Body of pancreas (tissue), 4 donors: ENCODE results near the gene RALGPS2. TPM values are rescaled to one million over a fixed set of nuclear protein-coding genes. Genes with fewer than 3 reads are reported as not detected.

ENCODE experiments used
- ATAC-seq: fragments of 150-250 bp; one replicate; pipeline ENCODE4 v1.9.1; 2016
- DNase-seq, 4 donors: peaks; one replicate each; pipeline ENCODE4 v3.0.0-alpha.2; 2019
- H3K27ac ChIP-seq, 4 donors: fragments of 200-600 bp; sonication (generic); 1 replicate in 3 of 4; 2 replicates in 1 of 4; pipeline versions ENCODE4 v1.5.1 to v1.6.1; 2016 to 2019; ENCODE audit warnings: mild to moderate bottlenecking in 1 of 4, mixed read lengths in 1 of 4, moderate library complexity in 1 of 4
- H3K27me3 ChIP-seq, 2 donors: fragments of 200-600 bp; sonication (generic); one replicate each; pipeline ENCODE4 v1.6.0; 2016; ENCODE audit warnings: mild to moderate bottlenecking in 1 of 2
- H3K36me3 ChIP-seq, 2 donors: fragments of 200-600 bp; sonication (generic); replicated peaks in 1 of 2; 2 replicates each; pipeline ENCODE4 v1.5.1; 2016; ENCODE audit warnings: low read depth in 2 of 2; ENCODE audit not compliant: insufficient read depth in 1 of 2
- H3K4me1 ChIP-seq: fragments of 200-600 bp; sonication (generic); one replicate; pipeline ENCODE4 v1.6.0; 2016
- H3K4me3 ChIP-seq, 2 donors: fragments of 200-600 bp; sonication (generic); 1 replicate in 1 of 2; 2 replicates in 1 of 2; pipeline ENCODE4 v1.5.1; 2016 to 2019
- H3K9me3 ChIP-seq, 3 donors: fragments of 200-600 bp; sonication (generic); 1 replicate in 2 of 3; 2 replicates in 1 of 3; pipeline ENCODE4 v1.5.1; 2016
- CTCF ChIP-seq, 7 experiments: fragments of 450-650 bp in 4 of 7; fragments of 200-600 bp in 3 of 7; sonication (generic) in 3 of 7; IDR thresholded peaks; one replicate each; pipeline ENCODE4 v1.5.1; 2016 to 2019; ENCODE audit warnings: antibody characterized with exemption in 7 of 7
- POLR2A ChIP-seq, 3 donors: fragments of 450-650 bp; IDR thresholded peaks; one replicate each; pipeline ENCODE4 v1.6.1; 2016; ENCODE audit warnings: antibody characterized with exemption in 3 of 3, mild to moderate bottlenecking in 2 of 3
- WGBS, 2 donors: methylation state at CpG; one replicate each; pipeline ENCODE4 v1.1.5; 2017; 5-methylcytosine and 5-hydroxymethylcytosine counted together
- intact Hi-C: fragments of 100-400 bp; cut with DNase I; formaldehyde crosslinking; loops from one replicate; pipeline ENCODE4 v1.15.1; 2023
- total RNA-seq, 2 donors: library from RNA; depleted of rRNA; stranded (reverse); fragments of >200 nt; gene quantifications; one replicate each; pipeline ENCODE4 v1.1.0, GENCODE V29; 2016

The RALGPS2 gene
- total RNA-seq, 2 donors from 2014 or later = 9.1 to 10.9 TPM

DNA sequence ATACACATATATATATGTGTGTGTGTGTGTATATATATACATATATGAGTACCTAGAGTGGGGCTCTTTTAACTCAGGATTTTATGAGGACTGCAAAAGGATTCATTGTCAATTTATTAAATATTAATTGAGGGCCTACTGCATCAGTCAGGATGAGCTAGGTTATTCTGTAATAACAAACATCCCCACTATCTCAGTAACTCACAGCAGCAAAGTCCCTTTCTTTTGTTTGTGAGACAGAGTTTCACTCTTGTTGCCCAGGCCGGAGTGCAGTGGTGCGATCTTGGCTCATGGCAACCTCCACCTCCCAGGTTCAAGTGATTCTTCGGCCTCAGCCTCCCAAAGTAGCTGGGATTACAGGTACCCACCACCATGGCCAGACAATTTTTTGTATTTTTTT, 236.8 kb downstream of the RALGPS2 start:
- Histone ChIP-seq H3K4me3 (no peak overlapping the region), H3K27ac (no peak overlapping the region), H3K27me3 (no peaks in the 10 kb centered on the region), H3K36me3 (no peaks in the 10 kb centered on the region), H3K9me3 (no peaks in the 10 kb centered on the region), H3K4me1 (no peaks in the 10 kb centered on the region)
- 89 to 100% methylated on average over 3 of the region's 3 CpGs for WGBS, 2 donors
- DNase-seq (no peak), ATAC-seq (no peak)
- intact Hi-C loops = no loop called here
- TF ChIP-seq CTCF (IDR thresholded peaks at IDR 0.05) = no peak
- no peak for TF ChIP-seq POLR2A (IDR thresholded peaks at IDR 0.05)

GRCh38 chr1:178962853-178963711, 238.0 kb downstream of the RALGPS2 start:
- DNase-seq (no peak), ATAC-seq (no peak)
- H3K9me3 ChIP-seq = no peaks in the 10 kb centered on the region
- H3K27me3 ChIP-seq = no peaks in the 10 kb centered on the region
- WGBS, 2 donors = 77 to 82% methylated on average over 10 of the region's 10 CpGs
- H3K27ac ChIP-seq = no peak overlapping the region
- intact Hi-C loops = no loop called here
- H3K4me3 ChIP-seq = no peak overlapping the region
- TF ChIP-seq POLR2A (IDR thresholded peaks at IDR 0.05) = no peak
- TF ChIP-seq CTCF (IDR thresholded peaks at IDR 0.05) = no peak
- no peaks in the 10 kb centered on the region for H3K36me3 ChIP-seq
- no peaks in the 10 kb centered on the region for H3K4me1 ChIP-seq

DNA sequence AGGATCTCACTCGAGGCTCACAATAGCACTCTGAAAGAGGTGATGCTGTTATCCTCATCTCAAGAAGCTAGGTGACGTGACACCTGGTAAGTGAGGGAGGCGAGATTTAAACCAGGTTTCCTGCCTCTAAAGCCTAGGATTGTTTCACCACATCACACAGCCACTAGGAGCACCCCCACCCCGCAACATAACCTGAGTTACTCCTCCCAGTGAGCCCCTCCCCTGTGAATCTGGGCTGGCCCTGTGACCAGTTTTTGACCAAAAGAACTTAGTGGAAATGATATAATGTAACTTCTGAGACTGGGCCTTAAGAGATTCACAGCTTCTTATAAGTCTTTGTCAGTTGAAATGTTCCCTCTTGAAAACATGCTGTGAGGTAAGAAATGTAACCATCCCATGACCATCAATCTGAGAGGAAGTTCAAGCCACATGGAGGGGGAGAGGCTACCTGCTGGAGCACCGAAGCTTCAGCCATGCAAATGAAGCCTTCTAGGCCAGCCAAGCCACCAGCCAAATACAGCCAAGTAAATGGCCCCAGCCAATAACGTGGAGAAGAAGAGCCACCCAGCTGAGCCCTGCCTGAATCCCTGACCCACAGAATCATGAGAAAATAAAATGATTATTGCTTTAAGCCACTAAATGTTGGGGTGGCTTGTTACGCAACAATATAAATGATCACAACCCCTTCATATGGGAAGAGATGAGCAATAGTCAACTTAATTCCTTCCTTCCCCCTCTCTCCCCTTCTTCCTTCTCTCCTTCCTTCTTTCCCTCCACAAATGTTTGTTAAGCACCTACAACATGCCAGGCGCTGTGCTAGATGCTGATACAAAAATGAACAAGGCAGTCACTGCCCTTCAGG, 239.7 kb downstream of the RALGPS2 start:
- WGBS, 2 donors = 88 to 89% methylated on average over 8 of the region's 8 CpGs

GRCh38 chr1:178966312-178966711, 241.3 kb downstream of the RALGPS2 start:
- ATAC-seq = no peak
- Histone ChIP-seq H3K36me3 (no peaks in the 10 kb centered on the region), H3K9me3 (no peaks in the 10 kb centered on the region), H3K4me1 (peaks cover 11% of the 10 kb centered on the region), H3K27me3 (no peaks in the 10 kb centered on the region), H3K4me3 (no peak overlapping the region), H3K27ac (no peak overlapping the region)
- DNase-seq = no peak
- intact Hi-C loops = no loop called here
- TF ChIP-seq CTCF (IDR thresholded peaks at IDR 0.05) (no peak), POLR2A (IDR thresholded peaks at IDR 0.05) (no peak)

More for the DNA sequence above, 239.7 kb downstream of the RALGPS2 start:
- Histone ChIP-seq H3K27ac (no peak overlapping the region), H3K4me3 (no peak overlapping the region), H3K4me1 (peaks cover 1% of the 10 kb centered on the region), H3K9me3 (no peaks in the 10 kb centered on the region), H3K36me3 (no peaks in the 10 kb centered on the region), H3K27me3 (no peaks in the 10 kb centered on the region)
- DNase-seq = no peak
- intact Hi-C loops = no loop called here
- ATAC-seq = no peak
- TF ChIP-seq POLR2A (IDR thresholded peaks at IDR 0.05) (no peak), CTCF (IDR thresholded peaks at IDR 0.05) (no peak)
